OCI-LY1 (cell line): Measurements from ENCODE around the gene SYNDIG1L.

ENCODE experiments used
- H2AFZ ChIP-seq: fragments of 200-600 bp; sonication (generic), shearing (Covaris generic); 2 replicates; pipeline ENCODE4 v1.6.0; 2014; ENCODE audit warnings: antibody characterized with exemption, mild to moderate bottlenecking, low read length
- H3F3A ChIP-seq: fragments of 200-600 bp; sonication (generic), shearing (Covaris generic); 2 replicates; pipeline ENCODE4 v1.6.0; 2014; ENCODE audit warnings: mild to moderate bottlenecking, antibody characterized with exemption, low read length, moderate library complexity; ENCODE audit not compliant: insufficient read depth
- H3K27ac ChIP-seq: fragments of 200-600 bp; sonication (generic); 2 replicates; pipeline ENCODE4 v1.5.1; 2014; ENCODE audit warnings: low read length, mixed run types, mild to moderate bottlenecking, low read depth; ENCODE audit not compliant: poor library complexity, severe bottlenecking
- H3K27me3 ChIP-seq: fragments of 200-600 bp; sonication (generic); 2 replicates; pipeline ENCODE4 v1.6.0; 2014; ENCODE audit warnings: antibody characterized with exemption, mild to moderate bottlenecking, low read length, moderate library complexity; ENCODE audit not compliant: insufficient read depth
- H3K36me3 ChIP-seq: fragments of 200-600 bp; sonication (generic); 2 replicates; pipeline ENCODE4 v1.6.1; 2014; ENCODE audit warnings: mild to moderate bottlenecking, antibody characterized with exemption, low read length, moderate library complexity, mixed read lengths; ENCODE audit not compliant: insufficient read depth
- H3K4me1 ChIP-seq: fragments of 200-600 bp; sonication (generic); 2 replicates; pipeline ENCODE4 v1.5.1; 2014; ENCODE audit warnings: mild to moderate bottlenecking, low read length, moderate library complexity; ENCODE audit not compliant: insufficient read depth, severe bottlenecking
- H3K4me2 ChIP-seq: fragments of 200-600 bp; sonication (generic), shearing (Covaris generic); 2 replicates; pipeline ENCODE4 v1.6.1; 2014; ENCODE audit warnings: low read length
- H3K4me3 ChIP-seq: fragments of 200-600 bp; sonication (generic); 2 replicates; pipeline ENCODE4 v1.5.1; 2014; ENCODE audit warnings: low read length, low read depth, mild to moderate bottlenecking, mixed read lengths; ENCODE audit not compliant: poor library complexity, severe bottlenecking
- H3K79me2 ChIP-seq: fragments of 200-600 bp; shearing (Covaris generic); 2 replicates; pipeline ENCODE4 v1.6.1; 2016; ENCODE audit warnings: mixed run types, low read length, mixed read lengths; ENCODE audit not compliant: insufficient read depth
- H3K9ac ChIP-seq: fragments of 200-600 bp; sonication (generic), shearing (Covaris generic); 2 replicates; pipeline ENCODE4 v1.6.1; 2014; ENCODE audit warnings: mild to moderate bottlenecking, low read length, mixed read lengths
- H3K9me2 ChIP-seq: fragments of 200-600 bp; sonication (generic), shearing (Covaris generic); 2 replicates; pipeline ENCODE4 v1.6.1; 2014; ENCODE audit warnings: low read depth, mild to moderate bottlenecking, low read length, mixed read lengths
- H3K9me3 ChIP-seq: fragments of 200-600 bp; shearing (Covaris generic); 2 replicates; pipeline ENCODE4 v1.6.1; 2014; ENCODE audit warnings: low read length, mixed read lengths
- H4K20me1 ChIP-seq: fragments of 200-600 bp; sonication (generic), shearing (Covaris generic); 2 replicates; pipeline ENCODE4 v1.6.0; 2016; ENCODE audit warnings: mild to moderate bottlenecking, low read length; ENCODE audit not compliant: insufficient read depth
- CTCF ChIP-seq: fragments of 200-600 bp; sonication (generic), shearing (Covaris generic); IDR thresholded peaks from 2 replicates; pipeline ENCODE4 v1.5.1; 2017; ENCODE audit warnings: mild to moderate bottlenecking, antibody characterized with exemption, low read length, moderate library complexity, mixed read lengths
- EZH2 ChIP-seq: fragments of 200-600 bp; sonication (generic), shearing (Covaris generic); IDR thresholded peaks from 2 replicates; pipeline ENCODE4 v1.8.0; 2017; ENCODE audit warnings: borderline replicate concordance, mixed run types, mild to moderate bottlenecking, antibody characterized with exemption, low read length, moderate library complexity, mixed read lengths

Gene SYNDIG1L

GRCh38 chr14:74417611-74418010, 8.4 kb downstream of the SYNDIG1L start:
- Histone ChIP-seq H3K27ac (no peak overlapping the region), H4K20me1 (no peaks in the 10 kb centered on the region), H3F3A (no peaks in the 10 kb centered on the region), H3K9me3 (no peaks in the 10 kb centered on the region), H2AFZ (no peak overlapping the region), H3K4me1 (no peaks in the 10 kb centered on the region), H3K36me3 (no peaks in the 10 kb centered on the region), H3K27me3 (peaks cover 10% of the 10 kb centered on the region; the same call in 1 of the 2 replicates), H3K4me2 (no peak overlapping the region), H3K4me3 (no peak overlapping the region), H3K9ac (no peak overlapping the region), H3K79me2 (no peaks in the 10 kb centered on the region), H3K9me2 (no peaks in the 10 kb centered on the region)
- TF ChIP-seq EZH2 (no peak), CTCF (no peak)

- H2AFZ ChIP-seq: no peak overlapping the region
- peaks cover 7% of the 10 kb centered on the region; the same call in 1 of the 2 replicates for H3K27me3 ChIP-seq
- no peak overlapping the region for H3K27ac ChIP-seq
- H4K20me1 ChIP-seq: no peaks in the 10 kb centered on the region
- no peak overlapping the region for H3K9ac ChIP-seq
- TF ChIP-seq CTCF: no peak
- TF ChIP-seq EZH2: no peak
- no peak overlapping the region for H3K4me2 ChIP-seq
- H3F3A ChIP-seq: no peaks in the 10 kb centered on the region
- H3K9me3 ChIP-seq: no peaks in the 10 kb centered on the region
- H3K9me2 ChIP-seq: no peaks in the 10 kb centered on the region
- H3K4me3 ChIP-seq: no peak overlapping the region
- no peaks in the 10 kb centered on the region for H3K4me1 ChIP-seq
- H3K36me3 ChIP-seq: no peaks in the 10 kb centered on the region
- no peaks in the 10 kb centered on the region for H3K79me2 ChIP-seq
These were observed 8.8 kb downstream of the SYNDIG1L start for GRCh38 chr14:74417201-74417600.

- H3K9me2 ChIP-seq: no peaks in the 10 kb centered on the region
- peaks cover 7% of the 10 kb centered on the region; the same call in 1 of the 2 replicates for H3K27me3 ChIP-seq
- H3K4me3 ChIP-seq: no peak overlapping the region
- H3K4me2 ChIP-seq: no peak overlapping the region
- H4K20me1 ChIP-seq: no peaks in the 10 kb centered on the region
- H3K9ac ChIP-seq: no peak overlapping the region
- H2AFZ ChIP-seq: no peak overlapping the region
- TF ChIP-seq EZH2 (no peak), CTCF (no peak)
- H3F3A ChIP-seq: no peaks in the 10 kb centered on the region
- H3K79me2 ChIP-seq: no peaks in the 10 kb centered on the region
- no peaks in the 10 kb centered on the region for H3K4me1 ChIP-seq
- H3K9me3 ChIP-seq: no peaks in the 10 kb centered on the region
- no peaks in the 10 kb centered on the region for H3K36me3 ChIP-seq
- H3K27ac ChIP-seq: no peak overlapping the region
These were observed 10.9 kb downstream of the SYNDIG1L start for GRCh38 chr14:74415115-74415437.
